SJCRH30 (cell line): ENCODE results near the gene POU2F1. TPM values are rescaled to one million over a fixed set of nuclear protein-coding genes. Genes with fewer than 3 reads are reported as not detected.

ENCODE experiments used
- DNase-seq, 2 experiments: peaks; one replicate each; pipeline ENCODE4 v3.0.0-alpha.2; 2015 to 2020
- H3K27ac ChIP-seq: fragments of 250-450 bp; sonication (Bioruptor Pico); 2 replicates; pipeline ENCODE4 v1.5.1; 2020; ENCODE audit warnings: mild to moderate bottlenecking, moderate library complexity
- H3K27me3 ChIP-seq: fragments of 250-450 bp; sonication (Bioruptor Pico); 2 replicates; pipeline ENCODE4 v1.5.1; 2020; ENCODE audit warnings: mild to moderate bottlenecking, moderate library complexity
- H3K36me3 ChIP-seq: fragments of 250-450 bp; sonication (Bioruptor Pico); 2 replicates; pipeline ENCODE4 v1.5.1; 2020; ENCODE audit warnings: mild to moderate bottlenecking, moderate library complexity
- H3K4me1 ChIP-seq: fragments of 250-450 bp; sonication (Bioruptor Pico); 2 replicates; pipeline ENCODE4 v1.5.1; 2020; ENCODE audit warnings: mild to moderate bottlenecking, moderate library complexity
- H3K4me3 ChIP-seq: fragments of 250-450 bp; sonication (Bioruptor Pico); 2 replicates; pipeline ENCODE4 v1.5.1; 2020; ENCODE audit warnings: mild to moderate bottlenecking, moderate library complexity
- H3K9me3 ChIP-seq: fragments of 250-450 bp; sonication (Bioruptor Pico); replicated peaks from 2 replicates; pipeline ENCODE4 v1.5.1; 2020; ENCODE audit warnings: mild to moderate bottlenecking, moderate library complexity
- total RNA-seq: library from RNA; depleted of rRNA; stranded (reverse); fragments of >200 nt; shearing (Covaris generic); gene quantifications from 2 replicates; pipeline ENCODE4 v1.2.3, GENCODE V29; 2014

POU2F1 gene
- total RNA-seq, 1 experiment from 2014 or later = 16.8 TPM

GRCh38 chr1:167400359-167400953, 179.8 kb downstream of the POU2F1 start:
- no peaks in the 10 kb centered on the region for H3K27me3 ChIP-seq
- no peak overlapping the region for H3K4me3 ChIP-seq
- H3K36me3 ChIP-seq = peaks cover 14% of the 10 kb centered on the region
- DNase-seq = no peak
- no peak overlapping the region for H3K27ac ChIP-seq
- no peaks in the 10 kb centered on the region for H3K9me3 ChIP-seq
- H3K4me1 ChIP-seq = no peaks in the 10 kb centered on the region

- H3K9me3 ChIP-seq = no peaks in the 10 kb centered on the region
- peak; percentile 45 to 62 for DNase-seq
Observed at GRCh38 chr1:167401260-167401873, 180.7 kb downstream of the POU2F1 start.

GRCh38 chr1:167404161-167404888, 183.6 kb downstream of the POU2F1 start:
- Histone ChIP-seq H3K4me1 (no peaks in the 10 kb centered on the region), H3K36me3 (peaks cover 20% of the 10 kb centered on the region), H3K4me3 (no peak overlapping the region), H3K27ac (no peak overlapping the region), H3K9me3 (no peaks in the 10 kb centered on the region), H3K27me3 (no peaks in the 10 kb centered on the region)
- DNase-seq = no peak

More at GRCh38 chr1:167401260-167401873, 180.7 kb downstream of the POU2F1 start:
- Histone ChIP-seq H3K4me1 (no peaks in the 10 kb centered on the region), H3K27me3 (no peaks in the 10 kb centered on the region), H3K36me3 (peaks cover 16% of the 10 kb centered on the region), H3K27ac (no peak overlapping the region), H3K4me3 (no peak overlapping the region)

- no peak for DNase-seq
- H3K4me3 ChIP-seq = no peak overlapping the region
Observed at GRCh38 chr1:167404908-167405307, 184.2 kb downstream of the POU2F1 start.

GRCh38 chr1:167408355-167408754, 187.7 kb downstream of the POU2F1 start:
- Histone ChIP-seq H3K4me1 (no peaks in the 10 kb centered on the region), H3K36me3 (peaks cover 18% of the 10 kb centered on the region; the same call in 1 of the 2 replicates), H3K27ac (no peak overlapping the region), H3K27me3 (no peaks in the 10 kb centered on the region), H3K9me3 (no peaks in the 10 kb centered on the region), H3K4me3 (no peak overlapping the region)
- DNase-seq = no peak

More at GRCh38 chr1:167404908-167405307, 184.2 kb downstream of the POU2F1 start:
- H3K9me3 ChIP-seq = no peaks in the 10 kb centered on the region
- no peaks in the 10 kb centered on the region for H3K4me1 ChIP-seq
- peaks cover 20% of the 10 kb centered on the region for H3K36me3 ChIP-seq
- no peaks in the 10 kb centered on the region for H3K27me3 ChIP-seq
- no peak overlapping the region for H3K27ac ChIP-seq

- no peaks in the 10 kb centered on the region for H3K9me3 ChIP-seq
- DNase-seq = no peak
- H3K36me3 ChIP-seq = peaks cover 17% of the 10 kb centered on the region; the same call in 1 of the 2 replicates
- H3K4me3 ChIP-seq = no peak overlapping the region
- H3K27ac ChIP-seq = no peak overlapping the region
- no peaks in the 10 kb centered on the region for H3K4me1 ChIP-seq
- H3K27me3 ChIP-seq = no peaks in the 10 kb centered on the region
Observed at GRCh38 chr1:167409183-167409582, 188.5 kb downstream of the POU2F1 start.

GRCh38 chr1:167412072-167412471, 191.4 kb downstream of the POU2F1 start:
- no peaks in the 10 kb centered on the region for H3K9me3 ChIP-seq
- no peak for DNase-seq
- H3K27me3 ChIP-seq = no peaks in the 10 kb centered on the region
- H3K4me1 ChIP-seq = no peaks in the 10 kb centered on the region
- H3K4me3 ChIP-seq = no peak overlapping the region
- no peak overlapping the region for H3K27ac ChIP-seq
- H3K36me3 ChIP-seq = peaks cover 15% of the 10 kb centered on the region; the same call in 1 of the 2 replicates

GRCh38 chr1:167412920-167413319, 192.2 kb downstream of the POU2F1 start:
- Histone ChIP-seq H3K27me3 (no peaks in the 10 kb centered on the region), H3K4me1 (no peaks in the 10 kb centered on the region), H3K4me3 (no peak overlapping the region), H3K9me3 (no peaks in the 10 kb centered on the region), H3K27ac (no peak overlapping the region), H3K36me3 (peaks cover 16% of the 10 kb centered on the region; the same call in 1 of the 2 replicates)
- no peak for DNase-seq

- no peak for DNase-seq
- no peaks in the 10 kb centered on the region for H3K27me3 ChIP-seq
- H3K4me3 ChIP-seq = no peak overlapping the region
- peaks cover 16% of the 10 kb centered on the region; the same call in 1 of the 2 replicates for H3K36me3 ChIP-seq
- H3K4me1 ChIP-seq = peaks cover 2% of the 10 kb centered on the region; the same call in 1 of the 2 replicates
- H3K27ac ChIP-seq = no peak overlapping the region
- H3K9me3 ChIP-seq = no peaks in the 10 kb centered on the region
Observed at GRCh38 chr1:167413328-167413727, 192.6 kb downstream of the POU2F1 start.

- no peak overlapping the region for H3K4me3 ChIP-seq
- peaks cover 20% of the 10 kb centered on the region; the same call in 1 of the 2 replicates for H3K36me3 ChIP-seq
- no peaks in the 10 kb centered on the region for H3K27me3 ChIP-seq
- H3K27ac ChIP-seq = no peak overlapping the region
- DNase-seq = no peak
- no peaks in the 10 kb centered on the region for H3K9me3 ChIP-seq
- peaks cover 6% of the 10 kb centered on the region; the same call in 1 of the 2 replicates for H3K4me1 ChIP-seq
Observed at GRCh38 chr1:167416506-167416905, 195.8 kb downstream of the POU2F1 start.

- no peaks in the 10 kb centered on the region for H3K9me3 ChIP-seq
- DNase-seq = no peak
- H3K27me3 ChIP-seq = no peaks in the 10 kb centered on the region
- H3K4me1 ChIP-seq = peaks cover 6% of the 10 kb centered on the region; the same call in 1 of the 2 replicates
- no peak overlapping the region for H3K27ac ChIP-seq
- no peak overlapping the region for H3K4me3 ChIP-seq
- H3K36me3 ChIP-seq = peaks cover 11% of the 10 kb centered on the region; the same call in 1 of the 2 replicates
Observed at GRCh38 chr1:167418391-167418790, 197.7 kb downstream of the POU2F1 start.

- H3K4me1 ChIP-seq = peaks cover 6% of the 10 kb centered on the region; the same call in 1 of the 2 replicates
- H3K9me3 ChIP-seq = no peaks in the 10 kb centered on the region
- H3K27ac ChIP-seq = no peak overlapping the region
- no peak overlapping the region for H3K4me3 ChIP-seq
- H3K27me3 ChIP-seq = no peaks in the 10 kb centered on the region
- H3K36me3 ChIP-seq = peaks cover 11% of the 10 kb centered on the region; the same call in 1 of the 2 replicates
- DNase-seq = no peak
Observed at GRCh38 chr1:167419245-167419644, 198.6 kb downstream of the POU2F1 start.

- Histone ChIP-seq H3K27me3 (no peaks in the 10 kb centered on the region), H3K9me3 (no peaks in the 10 kb centered on the region), H3K36me3 (peaks cover 9% of the 10 kb centered on the region; the same call in 1 of the 2 replicates), H3K4me3 (no peak overlapping the region), H3K4me1 (peaks cover 6% of the 10 kb centered on the region; the same call in 1 of the 2 replicates), H3K27ac (no peak overlapping the region)
- no peak for DNase-seq
Observed at GRCh38 chr1:167420510-167420909, 199.8 kb downstream of the POU2F1 start.

- Histone ChIP-seq H3K27ac (no peak overlapping the region), H3K4me1 (no peaks in the 10 kb centered on the region), H3K9me3 (no peaks in the 10 kb centered on the region), H3K27me3 (no peaks in the 10 kb centered on the region), H3K36me3 (0 out of 2 replicates have a peak, but pooled peaks cover 1% of the 10 kb centered on the region), H3K4me3 (no peak overlapping the region)
- no peak for DNase-seq
Observed at GRCh38 chr1:167423684-167424619, 203.3 kb downstream of the POU2F1 start.
